ENCODE data around the gene HOXD10. TPM values are rescaled to one million over a fixed set of nuclear protein-coding genes. Genes with fewer than 3 reads are reported as not detected.

HOXD10 gene
- total and polyA plus RNA-seq, 2 of the 13 experiments (the other 11 are each of a cell fraction or from before 2014, with no cell fraction given): not detected

GRCh38 chr2:176096243-176096985, 20.2 kb upstream of the HOXD10 start (continued):
- 0 out of 2 replicates have a peak, but pooled peaks have one; percentile 25 for TF ChIP-seq SOX13 (IDR thresholded peaks at IDR 0.05)
- TF ChIP-seq SOX13 (CRISPR knock-in tag; conservative IDR thresholded peaks at IDR 0.05 in 1 of 2, IDR thresholded peaks at IDR 0.05 in 1 of 2): no peak
- TF ChIP-seq HHEX (CRISPR knock-in tag; IDR thresholded peaks at IDR 0.05): no peak
- TF ChIP-seq TFAP4 (IDR thresholded peaks at IDR 0.05; ENCODE audit: borderline replicate concordance, low read depth): no peak
- peak; percentile 99 for TF ChIP-seq CBX2 (IDR thresholded peaks at IDR 0.05; ENCODE audit: low read depth, low read length)
- peak; percentile 100 for TF ChIP-seq CBX2 (CRISPR knock-in tag; IDR thresholded peaks at IDR 0.05; ENCODE audit: low read depth)
- TF ChIP-seq TOE1 (CRISPR knock-in tag; IDR thresholded peaks at IDR 0.05): no peak
- no peak for TF ChIP-seq ZSCAN20 (CRISPR knock-in tag; IDR thresholded peaks at IDR 0.05; ENCODE audit: borderline replicate concordance)
- TF ChIP-seq RXRA (CRISPR knock-in tag; IDR thresholded peaks at IDR 0.05): no peak
- TF ChIP-seq ZNF800 (CRISPR knock-in tag; IDR thresholded peaks at IDR 0.05): peak; percentile 45; the same call in 1 of the 2 replicates
- no peak for TF ChIP-seq TIGD3 (CRISPR knock-in tag; IDR thresholded peaks at IDR 0.05; ENCODE audit: borderline replicate concordance)
- no peak for TF ChIP-seq ZSCAN22 (CRISPR knock-in tag; IDR thresholded peaks at IDR 0.05)
- no peak for TF ChIP-seq BHLHE40 (IDR thresholded peaks at IDR 0.05; ENCODE audit: low read length)
- no peak for TF ChIP-seq ZNF629 (CRISPR knock-in tag; conservative IDR thresholded peaks at IDR 0.05)
- TF ChIP-seq LRRFIP1 (CRISPR knock-in tag; conservative IDR thresholded peaks at IDR 0.05): no peak
- TF ChIP-seq RBM22 (optimal IDR thresholded peaks at IDR 0.05; ENCODE audit: low read length): no peak
- peak; percentile 94 for TF ChIP-seq RNF2 (conservative IDR thresholded peaks at IDR 0.05; ENCODE audit: low read depth)
- no peak for TF ChIP-seq HNF1A (IDR thresholded peaks at IDR 0.05; ENCODE audit: low read depth)
- TF ChIP-seq HNF1A (CRISPR knock-in tag; IDR thresholded peaks at IDR 0.05; ENCODE audit: borderline replicate concordance): no peak
- TF ChIP-seq HDAC1 (CRISPR knock-in tag; IDR thresholded peaks at IDR 0.05): no peak

Measured in HepG2 (cell line).